K562 (cell line): ENCODE measurements around the gene UBAP2. TPM values are rescaled to one million over a fixed set of nuclear protein-coding genes. Genes with fewer than 3 reads are reported as not detected.

ENCODE experiments used
- ATAC-seq: fragments of 200-7000 bp; cut with Tn5 transposase; 3 replicates; pipeline ENCODE4 v1.9.1; 2020; ENCODE audit warnings: moderate library complexity
- BruUV-seq: library from RNA; stranded (reverse); fragments of 400-500 nt; replicated peaks from 2 replicates; lab custom pipeline; 2021; lab: Mats Ljungman, UMichigan
- CTCF ChIA-PET: fragments of 300-600 bp; formaldehyde crosslinking; extraction: SDS; loops from one replicate; lab custom pipeline; 2021; ENCODE audit warnings: low intra/inter-chr PET ratio; lab: Yijun Ruan, JAX
- POLR2A ChIA-PET: fragments of 300-600, 350-650 bp; sonication (Branson Sonifier 250); formaldehyde crosslinking; extraction: SDS; loops from one replicate; lab custom pipeline; 2021; ENCODE audit warnings: antibody characterized with exemption, inconsistent platforms; lab: Yijun Ruan, JAX
- DNase-seq, 4 experiments: peaks; one replicate each; pipeline versions ENCODE4 v3.0.0 to v3.0.0-alpha.2; 2011 to 2018; ENCODE audit warnings: low spot score in 3 of 4, mixed read lengths in 3 of 4; ENCODE audit errors: extremely low read depth in 1 of 4
- FAIRE-seq: peaks from 2 replicates; lab custom pipeline; 2011; peaks lifted over from hg19 to GRCh38; lab: Jason Lieb, UNC
- H2AFZ ChIP-seq: 2 replicates; pipeline ENCODE4 v1.6.0; 2011; ENCODE audit warnings: low read depth, low read length, control low read depth, inconsistent platforms
- H3K27ac ChIP-seq: fragments of 200-600 bp; 3 replicates; pipeline ENCODE4 v1.8.0; 2011; ENCODE audit warnings: low read depth, mild to moderate bottlenecking, control low read depth, inconsistent platforms, low read length, moderate library complexity, mixed read lengths; ENCODE audit errors: extremely low read depth
- H3K27me3 ChIP-seq, 2 experiments: fragments of 300-600 bp in 1 of 2; 2 replicates in 1 of 2; 3 replicates in 1 of 2; pipeline versions ENCODE4 v1.6.0 to v1.8.0; 2011; ENCODE audit warnings: inconsistent platforms in 2 of 2, low read length in 2 of 2, mild to moderate bottlenecking in 1 of 2, mixed read lengths in 1 of 2, moderate library complexity in 1 of 2; ENCODE audit not compliant: control insufficient read depth in 2 of 2, insufficient read depth in 2 of 2
- H3K36me3 ChIP-seq: fragments of 300-600 bp; 3 replicates; pipeline ENCODE4 v1.8.0; 2011; ENCODE audit warnings: mild to moderate bottlenecking, low read length, inconsistent platforms; ENCODE audit not compliant: control insufficient read depth, insufficient read depth
- H3K4me1 ChIP-seq, 2 experiments: fragments of 200-600 bp in 1 of 2; replicated peaks in 1 of 2; 2 replicates in 1 of 2; 3 replicates in 1 of 2; pipeline versions ENCODE4 v1.5.1 to v1.8.0; 2011; ENCODE audit warnings: inconsistent platforms in 2 of 2, low read length in 2 of 2, mild to moderate bottlenecking in 1 of 2, mixed read lengths in 1 of 2, moderate library complexity in 1 of 2; ENCODE audit not compliant: control insufficient read depth in 2 of 2, insufficient read depth in 2 of 2
- H3K4me2 ChIP-seq: 2 replicates; pipeline ENCODE4 v1.6.1; 2011; ENCODE audit warnings: low read length, control low read depth, inconsistent platforms, mixed read lengths; ENCODE audit not compliant: insufficient read depth
- H3K4me3 ChIP-seq: fragments of 200-600 bp; sonication (generic), shearing (Covaris generic); 2 replicates; pipeline ENCODE4 v1.5.1; 2016; ENCODE audit warnings: control low read depth, inconsistent platforms
- H3K79me2 ChIP-seq: fragments of 200-600 bp; 3 replicates; pipeline ENCODE4 v1.8.0; 2011; ENCODE audit warnings: low read length, inconsistent platforms; ENCODE audit not compliant: control insufficient read depth, insufficient read depth
- H3K9ac ChIP-seq, 2 experiments: 2 replicates each; pipeline versions ENCODE4 v1.6.0 to v1.6.1; 2011; ENCODE audit warnings: low read depth in 2 of 2, low read length in 2 of 2, control low read depth in 1 of 2, inconsistent platforms in 1 of 2, mild to moderate bottlenecking in 1 of 2, mixed read lengths in 1 of 2; ENCODE audit not compliant: insufficient read depth in 1 of 2
- H3K9me1 ChIP-seq: one replicate; pipeline ENCODE4 v1.6.0; 2011; ENCODE audit warnings: inconsistent platforms, mild to moderate bottlenecking, low read length, moderate library complexity; ENCODE audit not compliant: control insufficient read depth, insufficient read depth
- H3K9me3 ChIP-seq: replicated peaks from 2 replicates; pipeline ENCODE4 v1.5.1; 2011; ENCODE audit warnings: low read depth, low read length, inconsistent platforms; ENCODE audit not compliant: control insufficient read depth, insufficient read depth
- H4K20me1 ChIP-seq: replicated peaks from 2 replicates; pipeline ENCODE4 v1.6.1; 2011; ENCODE audit warnings: low read length, inconsistent platforms, mixed read lengths; ENCODE audit not compliant: control insufficient read depth, insufficient read depth
- CEBPB ChIP-seq: fragments of 450-650 bp; IDR thresholded peaks from 2 replicates; pipeline ENCODE4 v1.6.1; 2016; ENCODE audit warnings: missing genetic modification characterization, missing compliant biosample characterization
- HMBOX1 ChIP-seq: sonication (generic); IDR thresholded peaks from 2 replicates; pipeline ENCODE4 v1.6.1; 2016
- KDM5B ChIP-seq: fragments of 200-600 bp; sonication (generic); IDR thresholded peaks from 2 replicates; pipeline ENCODE4 v1.6.1; 2012; ENCODE audit warnings: low read depth, mild to moderate bottlenecking, moderate library complexity, low read length, control low read depth, inconsistent platforms; ENCODE audit not compliant: insufficient replicate concordance
- MYC ChIP-seq, 2 experiments: fragments of 250-450 bp in 1 of 2; sonication (Bioruptor Pico) in 1 of 2; IDR thresholded peaks; 2 replicates each; pipeline versions ENCODE4 v1.5.1 to v1.6.1; 2012 to 2021; ENCODE audit warnings: low read depth in 2 of 2, borderline replicate concordance in 1 of 2, improper control_type of control experiment in 1 of 2, low read length in 1 of 2, mild to moderate bottlenecking in 1 of 2, moderate library complexity in 1 of 2
- NFIC ChIP-seq: fragments of 450-650 bp; IDR thresholded peaks from 2 replicates; pipeline ENCODE4 v1.6.1; 2017; ENCODE audit warnings: mild to moderate bottlenecking, inconsistent platforms
- NR2C2 ChIP-seq, 2 experiments: fragments of 200-800 bp in 1 of 2; sonication (Bioruptor generic) in 1 of 2; sonication (generic) in 1 of 2; formaldehyde crosslinking in 1 of 2; IDR thresholded peaks; 2 replicates each; pipeline versions ENCODE4 v1.6.1 to v1.8.0; 2016 to 2022; ENCODE audit warnings: mild to moderate bottlenecking in 1 of 2, missing compliant biosample characterization in 1 of 2, missing genetic modification characterization in 1 of 2, missing genetic modification reagents in 1 of 2
- POLR2H ChIP-seq: IDR thresholded peaks from 2 replicates; pipeline ENCODE4 v1.6.1; 2016; ENCODE audit warnings: missing genetic modification characterization, low read depth, mild to moderate bottlenecking, control low read depth, missing compliant biosample characterization, moderate library complexity
- POLR3G ChIP-seq: IDR thresholded peaks from 2 replicates; pipeline ENCODE4 v1.6.1; 2011; ENCODE audit not compliant: insufficient read length, insufficient replicate concordance; ENCODE audit errors: extremely low read depth
- SRF ChIP-seq, 2 experiments: fragments of 250-450, 450-650 bp in 1 of 2; sonication (Bioruptor Pico) in 1 of 2; sonication (generic) in 1 of 2; formaldehyde crosslinking; IDR thresholded peaks; 2 replicates each; pipeline versions ENCODE4 v1.5.0 to v1.5.1; 2020 to 2022; ENCODE audit warnings: mild to moderate bottlenecking in 1 of 2, missing genetic modification reagents in 1 of 2
- TSC22D4 ChIP-seq: fragments of 450-650 bp; IDR thresholded peaks from 2 replicates; pipeline ENCODE4 v1.6.1; 2016; ENCODE audit warnings: missing genetic modification characterization, missing biosample characterization, control low read depth
- ZNF24 ChIP-seq: fragments of 450-650 bp; IDR thresholded peaks from 2 replicates; pipeline ENCODE4 v1.6.1; 2016
- ZNF584 ChIP-seq: fragments of 200-800 bp; sonication (Bioruptor generic); IDR thresholded peaks from 2 replicates; pipeline ENCODE4 v1.6.1; 2016; ENCODE audit warnings: low read depth, mild to moderate bottlenecking, missing genetic modification characterization, missing compliant biosample characterization
- WGBS: fragments of 100-300 bp; shearing (Covaris generic); methylation state at CpG from one replicate; pipeline ENCODE4 v1.1.6; 2016; ENCODE audit warnings: low coverage, mixed read lengths; ENCODE audit not compliant: insufficient coverage; ENCODE audit errors: missing lambda C conversion rate; 5-methylcytosine and 5-hydroxymethylcytosine counted together
- in situ Hi-C: fragments of 300-500 bp; cut with MboI; formaldehyde crosslinking; loops from 4 replicates; pipeline ENCODE4 v1.15.0; 2018; ENCODE audit warnings: inconsistent platforms, mixed read lengths
- intact Hi-C: fragments of 100-400 bp; cut with micrococcal nuclease; formaldehyde crosslinking; loops from 2 replicates; pipeline ENCODE4 v1.14.2; 2022
- polyA plus RNA-seq, 8 experiments: library from polyadenylated mRNA; depleted of rRNA in 4 of 8; stranded (reverse) in 5 of 8; unstranded in 3 of 8; fragments of >200 nt; fragmentation: Nextera tagmentation in 2 of 8; fragmentation: Illumina TruSeq in 1 of 8; extraction: Ambion mirVana in 2 of 8; extraction: Trizol in 1 of 8; gene quantifications; 2 replicates each; pipeline versions ENCODE4 v1.2.1 to v1.2.3, GENCODE V29; 2011 to 2014; ENCODE audit warnings: inconsistent platforms in 1 of 8, missing spikeins in 1 of 8
- total RNA-seq, 7 experiments: library from RNA; depleted of rRNA in 6 of 7; stranded (reverse); fragments of >200 nt in 6 of 7; fragmentation: Illumina TruSeq in 2 of 7; extraction: Trizol in 2 of 7; gene quantifications; 2 replicates each; pipeline versions ENCODE4 v1.2.1 to v1.2.3, GENCODE V29; 2011 to 2021; ENCODE audit warnings: low replicate concordance in 1 of 7

UBAP2 gene
- total and polyA plus RNA-seq, 9 of the 15 experiments (the other 6 are each of a cell fraction or from before 2014, with no cell fraction given) = 8.7 to 47.9 (median 18.7) TPM

- WGBS = 7% methylated on average over 3 of the region's 3 CpGs
- no peaks in the 10 kb centered on the region; a peak in 2 of 5 replicates for H3K4me1 ChIP-seq
- intact Hi-C loops = no loop called here
- no peak overlapping the region for H3K27ac ChIP-seq
- no peak overlapping the region for H3K4me3 ChIP-seq
- no peaks in the 10 kb centered on the region for H3K36me3 ChIP-seq
- no peak overlapping the region for H3K4me2 ChIP-seq
- H3K27me3 ChIP-seq = no peaks in the 10 kb centered on the region
- no TSS peak for BruUV-seq
- ChIA-PET CTCF (no interaction called here), POLR2A (interaction anchor here (2.7 kb wide), 1 partner anchor 11 kb away, joined by 12 read pairs; the partner anchor contains the start of gene UBAP2)
- no peaks in the 10 kb centered on the region for H3K79me2 ChIP-seq
- no peak overlapping the region for H3K9ac ChIP-seq
- no peaks in the 10 kb centered on the region for H4K20me1 ChIP-seq
- ATAC-seq = no peak
- TF ChIP-seq TSC22D4 (tag) = no peak
- TF ChIP-seq CEBPB (tag) = peak; percentile 17; the same call in 1 of the 2 replicates
- no peak for DNase-seq
- in situ Hi-C loops = no loop called here
- no peak for FAIRE-seq
- no peak overlapping the region for H2AFZ ChIP-seq
- no peaks in the 10 kb centered on the region for H3K9me3 ChIP-seq
- H3K9me1 ChIP-seq = no peaks in the 10 kb centered on the region
Measured at GRCh38 chr9:34059281-34059680, 10.6 kb upstream of the UBAP2 start.

- POLR2A ChIA-PET = interaction anchor here (0.6 to 3.0 kb wide), 4 partner anchors 9 to 60 kb away, joined by 3 to 12 read pairs (median 10); no protein-coding TSS in a partner anchor
- no peaks in the 10 kb centered on the region for H3K27me3 ChIP-seq
- H3K9me3 ChIP-seq = no peaks in the 10 kb centered on the region
- ATAC-seq (no peak), DNase-seq (peak in 2 of 4 experiments; percentile 15 to 55), FAIRE-seq (peak; percentile 37)
- no peaks in the 10 kb centered on the region for H4K20me1 ChIP-seq
- CTCF ChIA-PET = no interaction called here
- H3K9me1 ChIP-seq = no peaks in the 10 kb centered on the region
- H3K4me3 ChIP-seq = peak overlapping the region; percentile 72
- peaks cover 38% of the 10 kb centered on the region for H3K79me2 ChIP-seq
- intact Hi-C loops = no loop called here
- in situ Hi-C loops = no loop called here
- TSS peak; percentile 95 for BruUV-seq
- WGBS = 3% methylated on average over 14 of the region's 18 CpGs
- peaks cover 5 to 15% of the 10 kb centered on the region in 2 experiments; a peak in 4 of 5 replicates for H3K4me1 ChIP-seq
- H3K4me2 ChIP-seq = peak overlapping the region; percentile 90
- peak overlapping the region; percentile 100 for H2AFZ ChIP-seq
- peaks cover 3% of the 10 kb centered on the region; the same call in 1 of the 3 replicates for H3K36me3 ChIP-seq
- peak overlapping the region; percentile 98 for H3K27ac ChIP-seq
- H3K9ac ChIP-seq = peak overlapping the region; percentile 88 to 99
- TF ChIP-seq SRF (CRISPR knock-in tag; IDR thresholded peaks at IDR 0.05) = no peak
- no peak for TF ChIP-seq NFIC
- peak; percentile 16; the same call in 1 of the 2 replicates for TF ChIP-seq MYC (IDR thresholded peaks at IDR 0.05; ENCODE audit: low read depth, low read length)
- TF ChIP-seq MYC (CRISPR knock-in tag; IDR thresholded peaks at IDR 0.05; ENCODE audit: borderline replicate concordance, low read depth) = no peak
- TF ChIP-seq ZNF584 (CRISPR knock-in tag) = 0 out of 2 replicates have a peak, but pooled peaks have one; percentile 5
- TF ChIP-seq KDM5B = peak; percentile 19
- TF ChIP-seq ZNF24 = no peak
- no peak for TF ChIP-seq POLR3G
- TF ChIP-seq NR2C2 (CRISPR knock-in tag; IDR thresholded peaks at IDR 0.05) = no peak
- TF ChIP-seq NR2C2 (tag; IDR thresholded peaks at IDR 0.05) = peak; percentile 11; the same call in 1 of the 2 replicates
- TF ChIP-seq HMBOX1 = peak; percentile 51; the same call in 1 of the 2 replicates
- TF ChIP-seq POLR2H (tag) = peak; percentile 8
Measured at GRCh38 chr9:34049630-34050384, 1.1 kb upstream of the UBAP2 start.
